GM18502 (cell line): ENCODE results near the gene MTFR1L.

Experiments used
- ATAC-seq: cut with Tn5 transposase; IDR thresholded peaks from one replicate; pipeline ENCODE4 v1.9.1; 2021; ENCODE audit warnings: mild to moderate bottlenecking; ENCODE audit not compliant: unreplicated experiment, poor library complexity

Gene MTFR1L

GRCh38 chr1:25806418-25806817 is 13.3 kb upstream of the MTFR1L start:
- ATAC-seq, result no peak

DNA sequence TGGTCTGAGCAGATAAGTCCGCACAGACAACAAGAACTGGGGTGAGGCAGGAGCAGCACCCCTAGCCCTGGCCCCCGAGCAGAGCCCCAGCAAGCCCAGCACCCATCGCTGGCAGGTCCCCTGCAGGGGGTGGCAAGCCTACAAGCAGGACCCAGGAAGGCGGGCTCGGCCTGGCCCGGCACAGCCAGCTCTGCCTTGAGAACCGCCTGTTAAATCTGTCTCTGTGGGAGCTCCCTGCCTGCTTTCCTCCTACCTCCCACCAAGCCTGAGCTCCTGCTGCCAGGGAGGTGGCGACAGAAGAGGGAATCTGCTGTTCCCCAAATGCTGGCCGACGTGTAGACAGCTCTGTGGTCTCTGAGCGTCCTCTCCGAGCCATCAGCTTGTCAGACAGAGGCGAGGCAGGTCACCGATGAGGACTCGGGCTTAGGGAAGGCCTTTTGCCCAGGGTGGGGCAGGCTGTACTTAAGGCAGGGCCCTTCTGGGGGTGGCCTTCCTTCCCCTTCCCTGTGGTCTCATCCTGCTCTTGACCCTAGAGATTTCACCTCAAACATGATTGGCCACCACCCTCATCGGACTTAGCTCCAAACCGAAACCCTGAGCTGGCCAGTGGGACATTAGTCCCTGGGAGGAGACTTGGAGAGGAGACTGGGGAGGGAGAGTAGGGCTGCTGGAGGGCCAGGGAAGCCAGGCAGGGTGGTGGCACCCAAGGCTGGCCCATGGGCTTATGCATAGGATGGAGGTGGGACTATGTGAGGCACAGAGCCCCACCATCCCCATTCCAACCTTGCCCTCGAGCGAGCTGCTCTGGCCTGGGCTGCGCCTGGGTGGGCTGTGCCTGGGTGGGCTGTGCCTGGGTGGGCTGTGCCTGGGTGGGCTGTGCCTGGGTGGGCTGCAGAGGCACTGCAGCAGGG is 12.0 kb upstream of the MTFR1L start:
- no peak for ATAC-seq

- no peak for ATAC-seq
Measured at GRCh38 chr1:25808481-25809244, 11.1 kb upstream of the MTFR1L start.

DNA sequence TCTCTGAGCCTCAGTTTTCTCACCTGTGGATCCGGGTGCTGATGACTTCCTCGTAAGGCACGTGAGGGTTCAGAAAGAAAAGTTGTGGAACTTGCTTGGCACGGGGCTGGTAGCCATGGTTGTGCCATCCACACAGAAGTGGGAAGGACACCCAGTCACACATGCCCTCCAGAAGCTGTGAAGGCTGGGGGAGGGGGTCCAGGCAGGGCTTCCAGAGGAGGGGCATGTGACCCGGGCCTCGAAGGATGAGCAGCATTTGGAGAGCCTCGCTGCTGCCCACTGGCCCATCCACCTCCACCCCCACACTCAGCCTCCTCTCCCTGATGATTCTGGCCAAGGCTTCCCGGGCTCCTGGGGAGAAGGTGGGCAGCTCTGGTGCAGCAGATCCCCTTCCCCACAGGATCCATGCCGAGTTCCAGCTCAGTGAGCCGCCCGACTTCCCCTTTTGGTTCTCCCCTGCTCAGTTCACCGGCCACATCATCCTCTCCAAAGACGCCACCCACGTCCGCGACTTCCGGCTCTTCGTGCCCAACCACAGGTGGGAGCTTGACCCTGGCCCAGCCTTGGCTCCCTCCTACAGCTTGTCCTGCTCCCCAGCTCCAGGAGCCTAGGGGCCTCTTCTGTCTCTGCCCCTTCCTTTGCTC is 10.3 kb upstream of the MTFR1L start:
- no peak for ATAC-seq

- ATAC-seq, result no peak
Measured at GRCh38 chr1:25809929-25810328, 9.8 kb upstream of the MTFR1L start.

GRCh38 chr1:25810341-25811299 is 9.1 kb upstream of the MTFR1L start:
- no peak for ATAC-seq

- ATAC-seq, result no peak
Measured at GRCh38 chr1:25811384-25812082, 8.2 kb upstream of the MTFR1L start.

GRCh38 chr1:25813071-25813733 is 6.6 kb upstream of the MTFR1L start:
- no peak for ATAC-seq

GRCh38 chr1:25813734-25814471 is 5.9 kb upstream of the MTFR1L start:
- no peak for ATAC-seq

GRCh38 chr1:25814549-25815087 is 5.1 kb upstream of the MTFR1L start:
- ATAC-seq, result no peak

DNA sequence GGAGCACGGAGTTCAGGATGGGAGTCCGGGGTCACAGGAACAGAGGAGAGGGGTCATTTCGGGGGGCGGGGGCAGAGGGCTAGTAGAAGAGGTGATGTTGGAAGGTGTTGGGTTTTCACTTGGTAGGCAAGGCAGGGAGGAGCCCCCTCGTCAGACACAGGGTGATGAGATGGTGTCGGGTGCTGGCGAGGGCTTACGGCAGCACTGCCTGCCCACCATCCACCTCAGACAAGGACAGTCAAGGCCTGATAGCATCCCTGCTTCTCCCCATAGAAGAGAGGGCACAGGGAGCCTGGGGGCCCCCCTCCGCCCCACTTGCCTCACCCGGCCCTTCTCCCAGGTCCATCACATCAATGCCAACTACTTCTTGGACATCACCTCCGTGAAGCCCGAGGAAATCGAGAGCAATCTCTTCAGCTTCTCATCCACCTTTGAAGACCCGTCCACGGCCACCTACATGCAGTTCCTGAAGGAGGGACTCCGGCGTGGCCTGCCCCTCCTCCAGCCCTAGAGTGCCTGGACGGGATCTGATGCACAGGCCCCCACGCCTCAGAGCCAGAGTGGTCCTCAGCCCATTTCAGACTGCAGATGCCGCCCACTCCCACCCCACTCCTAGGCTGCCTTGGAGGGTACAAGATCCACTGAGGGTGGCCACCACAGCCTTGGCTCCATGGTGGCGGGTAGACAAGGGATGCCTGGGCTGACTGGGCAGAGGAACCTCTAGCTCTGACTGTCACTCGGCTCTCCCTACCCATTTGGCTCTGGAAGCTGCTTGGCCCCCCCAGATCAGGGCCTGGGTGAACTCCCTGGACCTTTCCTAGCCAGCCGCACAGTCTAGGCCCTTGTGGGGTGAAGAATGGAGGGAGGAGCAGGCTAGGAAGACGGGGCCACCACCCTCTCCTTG is 4.3 kb upstream of the MTFR1L start:
- no peak for ATAC-seq

GRCh38 chr1:25816112-25816718 is 3.5 kb upstream of the MTFR1L start:
- ATAC-seq, result no peak

- ATAC-seq, result no peak
Measured at GRCh38 chr1:25817840-25818501, 1.8 kb upstream of the MTFR1L start.

DNA sequence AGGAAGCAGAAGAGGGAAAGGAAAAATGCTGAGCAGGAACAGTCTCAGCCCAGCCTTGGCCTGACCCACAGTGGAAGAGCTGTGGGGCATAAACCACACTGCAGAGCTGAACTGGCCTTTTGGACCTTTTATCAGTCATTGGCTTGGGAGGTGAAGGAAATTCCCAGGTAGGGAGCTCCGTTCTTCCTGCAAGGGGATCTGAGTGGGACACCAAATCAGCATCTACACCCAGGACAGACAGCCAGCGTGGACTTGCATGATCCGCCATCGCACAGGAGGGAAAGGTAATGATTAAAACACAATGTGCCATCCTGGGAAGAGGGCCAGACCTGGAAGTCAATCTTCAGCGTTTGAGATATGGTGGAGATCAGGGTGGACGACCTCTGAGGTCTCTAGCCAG is 1.2 kb upstream of the MTFR1L start:
- ATAC-seq, result no peak

DNA sequence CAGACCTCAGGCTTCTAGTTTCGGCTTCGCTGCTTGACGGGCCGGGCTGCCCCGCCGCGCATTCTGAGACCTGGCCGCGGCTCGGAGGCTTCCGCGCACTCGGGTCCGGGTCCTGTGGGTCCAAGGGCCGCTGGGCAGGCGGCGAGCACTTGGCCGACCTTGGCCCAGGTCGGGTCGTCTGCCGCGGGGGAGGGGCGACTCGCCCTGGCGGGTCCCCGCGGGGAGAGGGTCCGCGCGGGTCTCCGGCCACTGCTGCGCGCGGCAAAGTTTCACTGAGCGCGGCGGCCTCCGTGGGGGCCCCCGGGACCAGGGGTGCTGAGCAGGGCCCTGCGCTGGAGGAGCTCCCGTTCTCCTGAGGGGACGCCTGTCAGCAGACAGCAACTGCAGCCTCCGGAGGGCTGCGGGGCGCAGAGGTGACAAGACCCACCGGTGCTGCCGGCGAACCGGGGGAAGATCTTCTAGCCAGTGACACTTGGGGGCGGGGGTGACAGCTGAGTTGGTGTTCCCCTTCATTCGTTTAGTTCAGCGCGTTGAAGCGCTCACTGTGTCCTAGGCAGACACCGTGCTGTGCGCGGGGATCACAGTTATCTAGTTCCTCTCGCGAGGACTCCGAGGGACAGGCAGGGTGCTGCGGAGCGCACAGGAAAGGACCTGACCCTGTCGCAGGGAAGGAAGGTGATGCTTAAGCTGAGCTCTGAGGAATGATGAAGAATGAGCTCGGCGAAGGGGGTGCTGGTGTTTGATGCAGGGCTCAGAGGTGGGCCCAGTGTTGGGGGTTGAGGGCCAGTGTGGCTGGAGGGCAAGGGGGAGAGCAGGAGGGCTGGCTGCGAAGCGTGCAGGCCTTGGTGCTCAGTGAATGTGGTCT is 725 bp downstream of the MTFR1L start:
- ATAC-seq, result peak; percentile 47
